Calu3 (cell line): ENCODE results near the gene SPDYE1. TPM values are rescaled to one million over a fixed set of nuclear protein-coding genes. Genes with fewer than 3 reads are reported as not detected.
A peak's percentile ranks its signal among the peaks of the same experiment; 100 is the strongest.
"Not testable (repeated sequence)": the region's sequence is repeated elsewhere in the genome, so short reads cannot be mapped to it uniquely, and the experiment has no call there.

Source experiments
- BruUV-seq: library from RNA; stranded (reverse); fragments of 400-500 nt; replicated peaks from 2 replicates; lab custom pipeline; 2021; lab: Mats Ljungman, UMichigan
- CTCF ChIA-PET: fragments of 300-600 bp; sonication (Branson Sonifier 250); formaldehyde crosslinking; loops from one replicate; lab custom pipeline; 2022; ENCODE audit warnings: antibody characterized with exemption; lab: Charles Lee
- DNase-seq: peaks from one replicate; pipeline ENCODE4 v3.0.0; 2022
- H3K27ac Mint-ChIP-seq: one replicate; pipeline ENCODE4 v1.8.0; 2022; ENCODE audit warnings: mixed read lengths; ENCODE audit not compliant: unreplicated experiment
- H3K27me3 Mint-ChIP-seq: one replicate; pipeline ENCODE4 v1.8.0; 2022; ENCODE audit warnings: mixed read lengths; ENCODE audit not compliant: unreplicated experiment
- H3K36me3 Mint-ChIP-seq: one replicate; pipeline ENCODE4 v1.8.0; 2022; ENCODE audit warnings: mild to moderate bottlenecking, moderate library complexity, mixed read lengths; ENCODE audit not compliant: insufficient read depth, unreplicated experiment
- H3K4me1 Mint-ChIP-seq: one replicate; pipeline ENCODE4 v1.8.0; 2022; ENCODE audit warnings: mild to moderate bottlenecking, low read depth, mixed read lengths; ENCODE audit not compliant: unreplicated experiment
- H3K4me3 Mint-ChIP-seq: one replicate; pipeline ENCODE4 v1.8.0; 2022; ENCODE audit warnings: mild to moderate bottlenecking, low read depth, moderate library complexity, mixed read lengths; ENCODE audit not compliant: unreplicated experiment
- H3K9me3 Mint-ChIP-seq: one replicate; pipeline ENCODE4 v1.8.0; 2022; ENCODE audit warnings: low read depth, mixed read lengths; ENCODE audit not compliant: unreplicated experiment
- CTCF ChIP-seq: fragments of 200-600 bp; IDR thresholded peaks from one replicate; pipeline ENCODE4 v1.8.0; 2022; ENCODE audit warnings: antibody characterized with exemption; ENCODE audit not compliant: unreplicated experiment
- intact Hi-C: fragments of 100-400 bp; cut with micrococcal nuclease; formaldehyde crosslinking; loops from one replicate; pipeline ENCODE4 v1.10.0; 2022; ENCODE audit not compliant: unreplicated experiment
- total RNA-seq: library from RNA; stranded (reverse); gene quantifications from 2 replicates; pipeline ENCODE4 v1.2.3, GENCODE V29; 2022

Gene SPDYE1
- total RNA-seq, 1 experiment from 2014 or later, result not detected

GRCh38 chr7:43992896-43993295 is 4.8 kb upstream of the SPDYE1 start:
- H3K27ac Mint-ChIP-seq, H3K36me3 Mint-ChIP-seq, CTCF ChIA-PET, H3K9me3 Mint-ChIP-seq, H3K27me3 Mint-ChIP-seq, H3K4me3 Mint-ChIP-seq, intact Hi-C loops, H3K4me1 Mint-ChIP-seq, BruUV-seq, DNase-seq: not testable (repeated sequence)

- intact Hi-C loops, H3K9me3 Mint-ChIP-seq: not testable (repeated sequence)
Observed at GRCh38 chr7:43994681-43995080, 3.0 kb upstream of the SPDYE1 start.

GRCh38 chr7:44012081-44012480 is 14.4 kb downstream of the SPDYE1 start:
- DNase-seq, H3K27me3 Mint-ChIP-seq, H3K9me3 Mint-ChIP-seq, intact Hi-C loops, H3K4me3 Mint-ChIP-seq, BruUV-seq, H3K4me1 Mint-ChIP-seq, CTCF ChIA-PET, H3K27ac Mint-ChIP-seq: not testable (repeated sequence)
- H3K36me3 Mint-ChIP-seq, result peaks cover 13% of the 10 kb centered on the region

More at GRCh38 chr7:43994681-43995080, 3.0 kb upstream of the SPDYE1 start:
- H3K27me3 Mint-ChIP-seq, H3K4me3 Mint-ChIP-seq, H3K27ac Mint-ChIP-seq, BruUV-seq, CTCF ChIA-PET, DNase-seq, H3K4me1 Mint-ChIP-seq, H3K36me3 Mint-ChIP-seq: not testable (repeated sequence)

GRCh38 chr7:44015090-44015489 is 17.4 kb downstream of the SPDYE1 start:
- peaks cover 27% of the 10 kb centered on the region for H3K36me3 Mint-ChIP-seq
- intact Hi-C loops, H3K4me1 Mint-ChIP-seq, H3K9me3 Mint-ChIP-seq, CTCF ChIA-PET, H3K27ac Mint-ChIP-seq, H3K4me3 Mint-ChIP-seq, H3K27me3 Mint-ChIP-seq, BruUV-seq, DNase-seq: not testable (repeated sequence)

- DNase-seq, result peak; percentile 100
- H3K27me3 Mint-ChIP-seq, H3K4me1 Mint-ChIP-seq, BruUV-seq, H3K9me3 Mint-ChIP-seq, intact Hi-C loops: not testable (repeated sequence)
- peak overlapping the region; percentile 85 for H3K4me3 Mint-ChIP-seq
- H3K36me3 Mint-ChIP-seq, result peaks cover 22% of the 10 kb centered on the region
- CTCF ChIA-PET, result interaction anchor here (1.1 to 1.5 kb wide), 4 partner anchors 25 to 396 kb away, joined by 3 to 4 read pairs (median 3); partner anchors contain the start of gene DBNL
- H3K27ac Mint-ChIP-seq, result peak overlapping the region; percentile 58
- TF ChIP-seq CTCF, result peak; percentile 82
Observed at GRCh38 chr7:44018857-44019807, 21.4 kb downstream of the SPDYE1 start.

GRCh38 chr7:44019825-44020224 is 22.1 kb downstream of the SPDYE1 start:
- peaks cover 19% of the 10 kb centered on the region for H3K36me3 Mint-ChIP-seq
- H3K9me3 Mint-ChIP-seq, BruUV-seq, H3K27ac Mint-ChIP-seq, H3K4me1 Mint-ChIP-seq, intact Hi-C loops, DNase-seq, H3K27me3 Mint-ChIP-seq: not testable (repeated sequence)
- H3K4me3 Mint-ChIP-seq, result peak overlapping the region; percentile 85
- CTCF ChIA-PET, result interaction anchor here (0.8 to 1.5 kb wide), 5 partner anchors 24 to 396 kb away, joined by 3 to 4 read pairs (median 3); partner anchors contain the start of gene DBNL

- H3K4me1 Mint-ChIP-seq, H3K27ac Mint-ChIP-seq, intact Hi-C loops, H3K4me3 Mint-ChIP-seq, CTCF ChIA-PET, H3K9me3 Mint-ChIP-seq, BruUV-seq, H3K27me3 Mint-ChIP-seq: not testable (repeated sequence)
- peak; percentile 21 for DNase-seq
- peaks cover 17% of the 10 kb centered on the region for H3K36me3 Mint-ChIP-seq
Observed at GRCh38 chr7:44022069-44022468, 24.4 kb downstream of the SPDYE1 start.

- Mint-ChIP-seq H3K4me3 (peak overlapping the region; percentile 30), H3K36me3 (peaks cover 15% of the 10 kb centered on the region)
- H3K27ac Mint-ChIP-seq, H3K9me3 Mint-ChIP-seq, H3K4me1 Mint-ChIP-seq, H3K27me3 Mint-ChIP-seq, intact Hi-C loops, BruUV-seq, DNase-seq: not testable (repeated sequence)
- CTCF ChIA-PET, result interaction anchor here (0.6 kb wide), 1 partner anchor 16 kb away, joined by 3 read pairs; no protein-coding TSS in a partner anchor
Observed at GRCh38 chr7:44022796-44023467, 25.2 kb downstream of the SPDYE1 start.
